Tongue (tissue), 2 donors: Measurements from ENCODE around the gene ASF1B. TPM values are rescaled to one million over a fixed set of nuclear protein-coding genes. Genes with fewer than 3 reads are reported as not detected.

Source experiments
- DNase-seq: peaks from one replicate; pipeline ENCODE4 v3.0.0-alpha.2; 2015
- total RNA-seq: library from RNA; depleted of rRNA; stranded (reverse); fragments of >200 nt; gene quantifications from one replicate; pipeline ENCODE4 v1.2.3, GENCODE V29; 2014

ASF1B gene
- total RNA-seq, 1 donor from 2014 or later, result 6.7 TPM

DNA sequence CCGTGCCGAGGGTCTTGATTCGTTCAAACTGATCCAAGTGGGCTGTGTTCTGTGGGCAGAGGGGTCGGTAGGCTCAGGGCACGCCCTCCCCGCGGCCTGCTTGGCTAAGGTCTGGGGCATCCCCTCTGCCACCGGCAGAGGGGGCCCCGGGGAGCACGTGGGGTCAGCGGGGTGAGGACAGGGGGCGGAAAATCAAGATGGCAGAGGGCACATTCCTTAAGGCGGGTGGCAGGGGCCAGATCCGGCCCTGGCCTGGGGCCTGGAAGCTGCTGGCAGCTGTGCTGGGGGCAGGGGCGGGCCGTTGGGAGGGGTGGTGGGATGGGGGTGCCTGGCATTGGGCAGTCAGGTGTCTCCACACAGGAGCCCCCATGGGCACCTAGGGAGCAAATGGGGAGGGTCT lies 29.5 kb downstream of the ASF1B start:
- no peak for DNase-seq

GRCh38 chr19:14105680-14106079 lies 30.7 kb downstream of the ASF1B start:
- DNase-seq, result no peak

DNA sequence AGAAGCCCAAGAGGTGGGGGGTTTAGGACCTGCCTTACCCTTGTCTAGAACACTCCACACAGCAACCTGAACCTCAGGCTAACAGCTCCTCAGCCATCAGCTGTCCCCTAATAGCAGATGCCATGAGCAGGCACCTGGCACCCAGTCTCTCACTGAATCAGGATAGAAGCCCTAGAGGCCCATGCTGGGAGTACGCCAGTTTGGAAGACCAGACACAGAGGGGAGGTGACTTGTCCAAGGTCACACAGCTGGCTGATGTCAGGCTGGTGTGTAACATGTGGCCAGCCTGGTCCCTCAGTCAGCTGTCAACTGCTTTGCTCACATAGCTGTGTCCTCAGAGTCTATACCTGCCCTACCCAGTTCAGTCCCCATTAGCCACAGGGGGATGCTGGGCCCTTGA lies 33.1 kb downstream of the ASF1B start:
- no peak for DNase-seq

DNA sequence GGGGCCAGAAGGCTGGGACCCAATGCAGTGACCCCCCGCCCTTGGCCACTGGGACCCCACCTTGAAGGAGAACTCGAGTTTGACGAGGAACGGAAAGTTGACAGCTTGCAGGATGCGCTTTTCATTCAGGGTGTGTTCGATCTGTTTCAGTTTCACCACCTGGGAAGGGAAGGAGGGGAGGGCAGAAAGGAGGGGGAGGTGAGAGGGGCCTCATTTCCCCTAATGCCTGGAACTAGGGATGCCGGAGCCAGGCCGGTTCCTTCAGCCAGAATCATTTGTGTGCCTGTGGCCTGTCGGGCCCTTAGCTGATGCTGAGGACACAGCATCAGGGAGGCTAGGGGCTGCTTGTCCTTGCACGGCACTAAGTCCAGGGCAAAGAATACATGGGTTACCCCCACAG lies 33.6 kb downstream of the ASF1B start:
- DNase-seq, result no peak

- DNase-seq, result no peak
Observed at GRCh38 chr19:14102102-14102696, 34.2 kb downstream of the ASF1B start.

- no peak for DNase-seq
Observed at GRCh38 chr19:14101003-14101545, 35.3 kb downstream of the ASF1B start.

DNA sequence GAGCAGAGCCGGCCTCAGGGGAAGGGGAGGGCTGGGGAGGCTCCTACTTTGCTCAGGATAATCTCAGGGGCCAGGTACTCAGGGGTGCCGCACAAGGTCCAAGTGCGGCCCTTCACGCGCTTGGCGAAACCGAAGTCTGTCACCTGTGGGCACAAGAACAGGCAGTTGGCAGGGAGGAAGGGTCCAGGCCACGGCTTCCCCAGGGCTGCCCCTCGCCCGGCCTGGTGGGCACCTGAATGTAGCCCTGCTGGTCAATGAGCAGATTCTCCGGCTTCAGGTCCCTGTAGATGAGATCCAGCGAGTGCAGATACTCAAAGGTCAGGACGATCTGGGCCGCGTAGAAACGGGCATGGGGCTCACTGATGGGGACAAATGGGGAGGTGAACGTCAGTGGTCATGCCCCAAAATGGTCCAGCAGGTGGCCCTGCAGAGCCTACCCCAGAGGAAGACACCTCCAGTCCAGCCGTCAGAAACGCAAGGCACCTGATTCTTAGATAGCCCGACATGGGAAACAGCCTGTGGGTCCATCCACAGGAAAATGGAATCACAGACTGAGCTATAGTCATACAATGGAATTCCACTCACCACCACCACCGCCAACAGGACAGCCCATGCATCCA lies 38.7 kb downstream of the ASF1B start:
- DNase-seq, result no peak

- no peak for DNase-seq
Observed at GRCh38 chr19:14096272-14096992, 40.0 kb downstream of the ASF1B start.

DNA sequence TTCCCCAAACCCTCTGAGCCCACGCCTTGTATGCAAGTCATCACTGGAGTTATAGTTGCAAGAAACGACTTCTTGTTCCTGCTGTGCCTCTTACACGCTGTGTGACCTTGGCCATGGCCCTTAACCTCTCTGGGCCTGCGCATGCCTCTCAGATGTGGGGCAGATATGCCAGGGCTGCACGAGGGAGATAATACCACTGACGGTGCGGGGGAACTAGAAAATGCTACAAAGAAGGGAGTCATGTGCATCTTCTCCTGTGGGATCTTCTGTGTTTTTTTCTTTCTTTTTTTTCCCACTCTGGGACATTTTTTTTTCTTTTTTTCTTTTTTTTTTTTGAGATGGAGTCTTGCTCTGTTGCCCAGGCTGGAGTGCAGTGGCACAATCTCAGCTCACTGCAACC lies 41.5 kb downstream of the ASF1B start:
- no peak for DNase-seq

DNA sequence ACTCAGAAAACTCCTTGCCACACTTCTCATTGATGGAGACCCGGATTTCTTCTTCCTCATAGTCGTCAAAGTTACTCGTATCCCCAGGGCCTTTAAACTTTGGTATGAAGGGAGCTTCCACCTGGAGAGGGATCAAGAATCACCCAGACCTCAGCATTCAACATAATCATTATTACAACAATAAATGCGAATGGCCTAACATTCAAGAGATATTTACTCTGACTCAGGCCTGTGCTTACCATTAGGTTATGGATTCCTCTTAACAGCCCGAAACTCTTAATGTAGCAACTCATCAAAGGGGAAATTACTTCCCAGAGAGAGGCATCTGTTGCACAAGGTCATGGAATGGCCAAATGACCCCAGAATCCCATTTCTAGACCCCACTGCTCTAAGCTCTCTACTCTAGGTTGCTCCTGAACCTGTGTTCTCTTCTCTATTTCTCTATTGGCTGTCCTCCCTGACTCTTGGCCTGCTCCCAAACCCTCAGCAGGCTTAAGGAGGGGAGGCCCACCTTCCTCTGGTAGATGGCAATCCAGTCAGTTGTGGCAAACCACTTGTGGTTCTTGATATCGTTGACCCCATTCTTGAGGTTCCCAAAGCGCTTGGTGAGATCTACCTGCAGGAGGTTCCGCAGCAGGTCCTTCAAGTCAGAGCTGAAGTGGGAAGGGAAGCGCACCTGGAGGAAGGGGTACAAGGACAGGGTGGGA lies 43.1 kb downstream of the ASF1B start:
- no peak for DNase-seq

DNA sequence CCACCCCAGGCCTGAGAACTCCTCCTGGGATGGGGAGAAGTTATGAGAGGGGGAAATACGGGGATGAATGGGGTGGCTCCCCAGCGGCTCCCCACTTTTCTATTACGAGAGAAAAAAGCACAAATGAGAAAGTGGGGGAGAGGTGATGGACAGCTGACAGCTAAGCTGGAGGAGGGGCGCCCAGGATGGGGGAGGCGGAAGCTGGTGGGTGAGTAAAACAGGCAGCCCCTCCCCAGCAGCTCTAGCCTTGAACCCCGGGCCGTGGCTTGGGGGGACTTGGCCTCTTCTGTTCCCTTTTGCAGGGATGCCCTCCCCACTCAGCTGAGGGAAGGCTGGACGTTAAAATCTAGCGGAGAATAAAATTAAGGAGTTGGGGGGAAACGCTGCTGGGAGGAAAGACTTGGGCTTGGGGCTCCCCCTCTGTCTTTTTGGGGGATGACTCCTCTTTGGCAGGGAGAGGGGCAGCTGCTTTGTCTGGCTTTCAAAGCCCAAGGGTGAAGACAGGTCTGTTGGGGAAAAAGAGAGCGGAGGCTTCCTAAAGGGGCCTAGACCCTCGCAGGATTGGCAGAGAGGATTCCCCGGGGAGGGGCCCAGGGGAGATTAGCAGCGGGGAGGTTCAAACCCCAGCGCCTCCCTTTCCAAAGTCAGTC lies 44.5 kb downstream of the ASF1B start:
- DNase-seq, result peak; percentile 44

DNA sequence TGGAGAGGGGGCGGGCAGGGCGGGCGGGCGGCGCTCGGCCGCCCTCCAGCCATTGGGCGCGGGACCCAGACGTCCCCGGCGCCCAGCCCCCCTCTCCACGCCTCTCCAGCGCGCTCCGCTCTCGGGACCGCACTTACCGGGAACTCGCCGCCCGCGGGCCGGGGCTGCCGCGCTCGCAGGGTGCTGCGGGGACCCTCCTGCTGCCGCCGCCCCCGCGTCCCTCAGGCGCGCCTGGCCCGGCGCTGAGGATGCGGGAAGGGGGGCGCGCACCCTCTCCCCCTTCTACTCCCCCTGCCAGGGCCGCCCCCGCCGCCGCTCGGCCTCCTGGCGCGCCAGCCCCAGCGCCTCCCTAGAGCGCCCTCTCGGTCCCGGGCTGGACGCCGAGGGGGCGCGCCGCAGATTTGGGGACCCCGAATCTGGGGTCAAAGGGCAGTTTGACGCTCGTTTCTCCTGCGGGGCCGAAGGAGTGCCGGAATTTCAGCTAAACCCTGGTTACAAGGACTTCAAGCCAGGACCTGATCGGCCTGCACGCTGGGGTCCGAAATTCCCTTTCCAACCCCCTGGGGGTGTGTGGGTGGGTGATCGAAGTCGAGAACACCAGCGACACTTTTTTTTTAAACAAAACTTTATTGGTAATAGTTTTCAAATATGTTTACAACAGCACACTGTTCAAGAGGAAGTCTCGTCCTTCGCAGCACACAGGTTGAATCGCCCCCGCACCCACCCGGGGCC lies 45.1 kb downstream of the ASF1B start:
- DNase-seq, result peak; percentile 77

DNA sequence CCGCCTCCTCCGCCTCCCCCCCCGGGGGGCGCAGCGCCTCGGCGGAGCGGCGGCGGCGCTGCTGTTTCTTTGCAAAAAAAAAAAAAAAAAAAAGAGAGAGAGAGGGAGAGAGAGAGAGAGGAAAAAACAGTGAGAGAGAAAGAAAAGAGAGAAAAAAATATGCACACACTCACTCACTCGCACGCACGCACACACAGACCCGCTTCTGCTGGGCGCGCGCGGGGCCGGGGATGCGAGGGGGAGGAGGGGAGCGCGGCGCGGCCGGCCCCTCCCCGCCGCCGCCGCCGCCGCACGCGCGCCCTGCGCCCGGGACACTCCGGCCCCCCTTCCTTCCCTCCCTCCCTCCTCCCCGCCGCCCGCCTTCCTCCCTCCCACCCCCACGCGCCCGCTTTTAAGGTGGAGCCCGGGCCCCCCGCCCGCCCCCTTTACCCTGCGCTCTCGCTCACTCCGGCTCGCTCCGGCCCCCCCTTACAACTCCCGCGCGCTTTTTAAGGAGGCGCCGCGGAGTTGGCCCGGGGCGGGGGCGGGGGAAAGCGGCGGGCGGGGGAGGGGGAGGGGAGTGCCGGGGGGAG lies 45.8 kb downstream of the ASF1B start, which contains the start of gene SAMD1:
Gene SAMD1, minus strand, starts transcription at position 243 of the 572 bp plus-strand sequence.
- peak; percentile 97 for DNase-seq

- DNase-seq, result peak; percentile 61
Observed at GRCh38 chr19:14089662-14090508, 46.5 kb downstream of the ASF1B start.

DNA sequence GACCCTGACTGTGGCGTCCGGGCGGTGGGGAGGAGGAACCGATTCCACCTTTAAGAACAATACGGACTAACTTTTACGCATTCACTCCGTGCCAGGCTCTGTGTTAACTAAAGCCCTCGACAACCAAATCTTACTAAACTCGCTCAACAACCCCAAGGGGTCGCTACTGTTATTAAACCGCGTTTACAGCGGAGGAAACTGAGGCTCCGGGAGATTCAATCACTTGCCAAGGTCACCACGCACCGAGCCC lies 47.1 kb downstream of the ASF1B start:
- peak; percentile 43 for DNase-seq

DNA sequence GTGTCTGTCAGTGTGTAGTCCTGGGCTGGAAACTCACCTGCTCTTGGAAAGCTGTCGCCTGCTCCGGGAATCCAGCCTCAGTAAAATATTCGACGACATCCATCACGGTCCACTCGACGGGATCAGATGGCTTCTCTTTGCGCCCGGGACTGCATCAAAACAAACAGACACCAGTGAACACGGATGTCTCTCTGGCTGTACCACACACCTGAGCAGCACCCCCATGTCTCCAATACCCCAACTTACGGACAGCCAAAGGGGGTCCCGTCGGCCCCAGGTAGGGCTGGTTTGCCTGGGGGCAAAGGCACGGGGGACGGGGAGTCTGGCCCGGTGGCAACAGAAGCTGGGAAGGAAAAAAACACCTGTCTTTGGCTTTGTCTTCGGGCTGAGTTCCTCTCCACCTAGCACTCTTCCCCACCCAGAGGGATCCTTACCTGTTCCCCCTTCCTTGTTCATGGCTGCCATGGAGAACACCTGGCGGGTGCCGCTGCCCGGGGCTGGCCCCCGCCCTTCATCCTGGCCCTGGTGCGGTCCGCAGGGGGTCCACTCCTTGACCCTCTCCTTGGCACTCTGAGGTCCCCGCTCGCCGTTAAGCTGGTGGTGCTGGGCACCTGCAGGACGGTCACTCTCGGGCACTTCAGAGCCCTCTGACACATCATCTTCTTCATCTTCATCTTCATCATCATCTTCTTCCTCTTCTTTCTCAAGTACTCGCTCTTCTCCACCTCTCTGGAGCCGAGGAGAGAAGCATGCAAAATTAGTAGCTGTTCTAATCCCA lies 47.6 kb downstream of the ASF1B start:
- DNase-seq, result no peak

GRCh38 chr19:14086098-14086497 lies 50.3 kb downstream of the ASF1B start:
- no peak for DNase-seq

GRCh38 chr19:14085309-14085995 lies 50.9 kb downstream of the ASF1B start, which contains the start of gene C19orf67:
TSS of gene C19orf67 (minus strand) at chr19:14085783. CDS start at chr19:14085627, 156 bp downstream.
- DNase-seq, result no peak

- no peak for DNase-seq
Observed at GRCh38 chr19:14082675-14082960, 53.8 kb downstream of the ASF1B start.
